GM19023 (cell line): ENCODE data around the gene DDX20.

ENCODE experiments used
- ATAC-seq: cut with Tn5 transposase; IDR thresholded peaks from one replicate; pipeline ENCODE4 v1.9.1; 2021; ENCODE audit warnings: mild to moderate bottlenecking, moderate library complexity; ENCODE audit not compliant: unreplicated experiment

Gene DDX20

GRCh38 chr1:111746614-111746999 is 9.1 kb upstream of the DDX20 start:
- ATAC-seq: no peak

DNA sequence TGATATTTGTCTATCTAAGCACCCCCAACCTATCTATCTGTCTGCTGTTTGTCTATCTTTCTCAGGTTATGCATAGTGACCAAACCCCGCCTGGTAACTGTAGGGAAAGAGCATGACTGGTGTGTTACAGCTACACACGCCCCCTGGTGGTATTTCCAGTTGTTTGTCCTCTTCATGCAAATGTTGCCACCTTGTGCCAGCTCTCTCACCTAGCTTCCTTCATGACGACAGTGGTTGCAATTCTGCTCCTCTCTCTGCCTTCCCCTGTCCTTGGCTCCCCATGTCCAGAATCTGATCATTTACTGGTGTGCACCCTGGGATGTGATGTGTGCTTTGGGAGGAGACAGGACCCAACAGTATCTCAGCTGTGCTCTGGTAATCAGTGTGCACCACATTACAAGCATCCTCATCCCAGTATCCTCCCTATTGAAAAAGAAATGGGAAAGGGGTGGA is 8.4 kb upstream of the DDX20 start:
- no peak for ATAC-seq

DNA sequence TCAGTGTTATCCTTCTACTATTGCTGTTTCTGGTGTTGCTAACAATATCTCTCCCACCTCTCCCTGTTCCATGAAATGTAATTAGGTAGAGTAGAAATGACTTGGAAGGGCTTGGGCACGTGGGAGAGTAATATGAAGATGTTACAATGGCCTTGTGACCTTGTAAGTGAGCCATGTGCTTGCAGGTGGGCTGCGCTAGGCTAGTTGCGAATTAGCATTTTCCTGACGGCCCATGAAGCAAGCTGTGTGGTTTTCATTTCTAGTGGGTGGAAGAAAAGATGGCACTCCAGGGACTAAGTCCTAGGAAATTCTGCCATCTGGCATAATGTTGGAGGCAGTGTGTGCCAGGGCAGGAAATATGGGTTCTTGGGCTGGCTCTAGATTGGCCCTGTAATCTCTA is 7.8 kb upstream of the DDX20 start:
- no peak for ATAC-seq

- ATAC-seq: no peak
These were observed 6.1 kb upstream of the DDX20 start for GRCh38 chr1:111749628-111750027.

- ATAC-seq: no peak
These were observed 4.8 kb upstream of the DDX20 start for GRCh38 chr1:111750856-111751255.

- ATAC-seq: no peak
These were observed 3.7 kb upstream of the DDX20 start for GRCh38 chr1:111751906-111752575.

DNA sequence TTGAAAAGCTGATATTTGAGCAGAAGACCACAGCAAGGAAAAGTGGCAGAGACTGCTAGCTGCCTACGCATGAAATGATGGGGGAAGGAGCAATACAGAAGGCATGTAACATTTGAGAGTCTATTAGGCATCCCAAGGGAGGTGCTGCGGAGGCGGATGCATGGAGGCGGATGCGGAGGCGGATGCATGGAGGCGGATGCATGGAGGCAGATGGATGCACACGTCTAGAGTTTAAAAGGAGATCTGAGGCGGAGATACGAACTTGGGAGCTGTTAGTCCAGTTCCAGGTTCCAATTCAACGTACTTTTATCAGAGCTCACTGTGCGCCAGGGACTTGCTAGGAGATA is 744 bp upstream of the DDX20 start:
- peak; percentile 5 for ATAC-seq

GRCh38 chr1:111756124-111756513 is 418 bp downstream of the DDX20 start:
- ATAC-seq: peak; percentile 18

DNA sequence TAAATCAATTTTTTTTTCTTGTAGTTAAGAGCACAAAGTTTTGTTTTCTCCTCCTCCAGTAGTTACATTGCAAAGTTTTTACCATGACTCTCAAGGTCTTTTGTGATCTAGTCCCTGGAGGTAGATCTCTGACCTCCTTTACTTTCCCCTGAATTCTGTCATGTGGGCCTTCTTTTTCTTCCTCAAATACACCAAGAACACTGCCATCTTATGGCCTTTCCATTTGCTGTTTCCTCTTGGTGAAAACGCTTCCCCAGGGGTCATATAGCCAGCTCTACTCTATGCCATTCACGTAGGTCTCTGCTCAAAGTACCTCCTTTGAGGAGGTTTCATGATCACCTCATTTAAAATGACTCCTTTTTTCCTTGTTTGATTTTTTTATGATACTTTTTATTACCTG is 2.7 kb downstream of the DDX20 start:
- no peak for ATAC-seq

DNA sequence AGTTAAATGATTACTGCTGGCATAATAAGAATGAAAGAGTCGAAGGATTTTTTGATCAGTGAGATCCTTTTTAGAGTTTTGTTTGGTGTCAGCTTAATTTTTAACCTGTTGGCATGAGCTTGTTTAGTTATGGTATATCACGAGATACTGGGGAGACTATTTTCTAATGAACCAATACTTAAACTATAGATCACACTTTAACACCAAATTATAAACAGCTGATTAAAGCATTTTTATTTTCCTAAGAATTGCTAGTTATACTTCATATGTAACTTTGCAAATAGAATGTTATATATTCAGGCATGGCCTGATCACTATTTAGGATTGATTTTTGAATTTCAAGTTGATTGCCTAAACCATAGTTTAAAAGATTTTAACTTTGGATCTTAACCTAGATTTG is 6.0 kb downstream of the DDX20 start:
- ATAC-seq: no peak

DNA sequence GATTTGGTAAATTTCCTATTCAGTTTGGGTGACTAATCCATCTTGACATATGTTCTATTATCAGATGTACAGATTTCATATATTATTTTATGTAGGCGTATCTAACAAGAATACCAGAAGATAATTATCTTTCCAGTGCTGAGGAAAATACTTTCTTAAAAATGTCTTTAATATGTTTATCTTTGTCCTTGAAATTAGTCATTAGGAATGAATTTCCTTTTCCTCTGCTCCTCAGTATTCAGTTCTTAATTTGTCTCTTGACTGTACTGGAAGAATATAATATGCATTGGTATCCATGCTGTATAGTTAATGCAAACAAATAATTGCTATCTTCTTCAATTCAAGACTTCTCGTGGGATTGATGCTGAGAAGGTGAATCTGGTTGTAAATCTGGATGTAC is 6.6 kb downstream of the DDX20 start:
- ATAC-seq: no peak

DNA sequence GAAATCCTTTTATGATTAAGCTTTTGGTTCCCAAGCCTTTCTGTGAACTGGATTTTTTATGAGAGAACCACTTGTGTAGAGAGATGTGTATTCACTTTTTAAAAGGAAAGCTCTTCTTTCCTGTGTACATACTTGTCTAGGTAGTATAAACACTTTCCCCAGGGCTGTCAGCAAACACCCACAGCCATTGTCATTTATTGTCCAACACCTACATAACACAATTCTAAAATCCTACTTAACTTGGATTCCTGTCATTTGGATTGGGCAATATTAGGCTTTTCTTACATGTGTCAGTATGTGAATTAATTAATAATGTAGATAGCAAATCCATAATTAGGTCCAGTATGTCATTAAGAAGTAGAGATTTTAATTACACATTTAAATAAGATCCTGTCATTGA is 12.3 kb downstream of the DDX20 start:
- no peak for ATAC-seq

DNA sequence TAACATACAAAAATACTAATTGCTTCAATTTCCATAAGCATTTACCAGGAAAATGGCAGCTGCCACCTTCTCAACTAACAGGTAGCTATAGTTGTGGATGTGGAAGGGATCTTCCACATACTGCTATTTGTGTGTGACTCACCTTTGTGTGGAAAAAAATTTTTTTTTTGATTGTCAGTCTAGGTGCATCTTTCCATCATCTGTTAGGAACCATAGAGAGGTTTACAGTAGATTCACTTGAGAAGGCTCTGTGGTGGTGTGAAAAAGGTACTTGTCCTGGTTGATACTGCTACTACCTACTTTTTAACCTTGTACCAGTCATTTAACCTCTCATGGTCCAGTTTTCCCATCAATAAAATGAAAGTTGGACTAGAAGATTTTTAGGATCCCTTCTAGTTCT is 12.9 kb downstream of the DDX20 start:
- ATAC-seq: no peak

- ATAC-seq: no peak
These were observed 13.9 kb downstream of the DDX20 start for GRCh38 chr1:111769517-111770146.

DNA sequence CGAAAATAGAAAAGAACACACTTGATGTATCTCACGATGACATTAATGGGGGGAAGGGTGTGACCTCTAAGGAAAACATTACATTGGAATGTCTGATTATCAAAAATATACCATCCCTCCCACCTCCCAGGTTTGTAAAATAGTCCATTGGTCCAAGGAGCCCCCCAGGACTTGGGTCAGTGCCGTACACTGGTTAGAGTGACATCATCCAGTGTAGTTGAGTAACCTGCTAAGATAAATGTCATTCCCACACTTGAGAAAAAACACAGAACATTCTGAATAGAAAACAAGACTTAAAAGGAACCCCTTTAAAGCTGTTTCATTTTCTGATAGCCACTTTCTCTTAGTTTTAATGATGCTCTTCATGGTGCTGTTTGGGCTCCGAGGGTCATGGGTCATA is 15.2 kb downstream of the DDX20 start:
- ATAC-seq: no peak

- ATAC-seq: no peak
These were observed 20.3 kb downstream of the DDX20 start for GRCh38 chr1:111775966-111776365.

DNA sequence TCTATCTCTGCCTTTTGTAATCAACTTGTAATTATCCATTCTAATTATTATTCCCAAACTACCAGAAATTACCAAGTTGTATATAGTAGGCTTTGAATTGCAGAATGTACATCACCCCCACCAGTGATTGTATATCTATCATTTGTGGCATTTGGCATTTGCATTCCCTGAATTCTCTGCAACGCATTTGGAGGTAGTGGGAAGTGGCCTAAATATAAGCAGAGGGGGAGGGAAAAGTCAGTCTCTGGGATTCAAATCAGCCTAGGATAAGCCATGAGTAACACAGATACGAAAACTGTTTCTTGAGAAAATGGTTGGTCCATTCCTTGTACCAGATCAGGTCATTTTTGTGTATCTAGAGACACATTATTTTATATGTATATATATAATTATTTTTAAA is 20.7 kb downstream of the DDX20 start:
- no peak for ATAC-seq

GRCh38 chr1:111776861-111777260 is 21.2 kb downstream of the DDX20 start:
- ATAC-seq: no peak

DNA sequence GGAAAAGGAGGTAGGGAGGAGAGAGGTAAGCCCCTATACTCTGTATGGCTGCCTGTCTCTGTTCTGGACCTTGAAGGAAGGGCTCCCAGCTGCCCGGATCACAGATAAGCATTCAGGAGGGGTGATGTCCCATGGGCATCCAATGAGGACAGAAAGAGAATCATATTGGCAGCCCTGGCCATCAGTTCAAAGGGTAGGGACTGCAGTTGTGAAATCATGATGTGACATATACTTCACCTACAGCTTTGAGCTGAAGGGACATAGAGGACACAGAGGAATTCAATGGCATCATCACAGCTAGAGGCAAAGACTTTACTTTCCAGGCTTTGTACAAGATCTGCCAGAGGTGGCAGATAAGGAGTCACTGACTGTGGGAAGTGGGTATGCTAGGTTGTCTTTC is 21.6 kb downstream of the DDX20 start:
- ATAC-seq: no peak

DNA sequence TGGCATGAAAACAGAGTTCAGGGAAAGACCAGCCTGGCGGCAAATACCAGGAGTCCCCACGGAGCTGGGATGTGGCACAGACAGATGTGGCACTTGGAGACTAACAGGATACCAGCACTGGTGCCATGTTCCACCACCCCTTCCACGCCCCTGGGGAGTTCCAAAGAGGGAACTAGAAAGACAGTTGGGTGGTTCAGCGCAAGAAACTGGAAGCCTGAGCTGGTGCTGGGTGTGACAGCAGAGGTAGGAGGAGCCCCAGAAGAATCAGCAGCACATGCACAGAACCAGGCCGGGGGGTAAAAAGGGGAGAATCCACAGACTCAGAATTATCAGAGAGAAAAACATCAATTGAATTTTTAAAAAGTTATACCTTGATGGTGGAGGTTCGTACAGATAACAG is 22.4 kb downstream of the DDX20 start:
- no peak for ATAC-seq

- ATAC-seq: no peak
These were observed 22.9 kb downstream of the DDX20 start for GRCh38 chr1:111778541-111779051.

GRCh38 chr1:111779546-111779945 is 23.8 kb downstream of the DDX20 start:
- no peak for ATAC-seq
